SK-N-MC (cell line): ENCODE data around the gene EBF4.

Experiments
- EZH2 ChIP-seq: fragments of 200-600 bp; sonication (generic); IDR thresholded peaks from one replicate; pipeline ENCODE4 v1.6.1; 2017; ENCODE audit warnings: antibody characterized with exemption
- POLR2AphosphoS5 ChIP-seq: IDR thresholded peaks from 2 replicates; pipeline ENCODE4 v1.6.1; 2012; ENCODE audit warnings: mild to moderate bottlenecking, low read depth, low read length, borderline replicate concordance

- TF ChIP-seq EZH2 (no peak), POLR2AphosphoS5 (no peak)
These were observed 101.7 kb downstream of the EBF4 start for GRCh38 chr20:2794202-2794748.
